HG03342 (cell line): ENCODE measurements around the gene SYTL2.
A peak's percentile ranks its signal among the peaks of the same experiment; 100 is the strongest.
"Not testable (repeated sequence)": the region's sequence is repeated elsewhere in the genome, so short reads cannot be mapped to it uniquely, and the experiment has no call there.

ENCODE experiments used
- ATAC-seq: cut with Tn5 transposase; IDR thresholded peaks from one replicate; pipeline ENCODE4 v1.9.1; 2021; ENCODE audit warnings: mild to moderate bottlenecking, moderate library complexity; ENCODE audit not compliant: unreplicated experiment

Gene SYTL2

DNA sequence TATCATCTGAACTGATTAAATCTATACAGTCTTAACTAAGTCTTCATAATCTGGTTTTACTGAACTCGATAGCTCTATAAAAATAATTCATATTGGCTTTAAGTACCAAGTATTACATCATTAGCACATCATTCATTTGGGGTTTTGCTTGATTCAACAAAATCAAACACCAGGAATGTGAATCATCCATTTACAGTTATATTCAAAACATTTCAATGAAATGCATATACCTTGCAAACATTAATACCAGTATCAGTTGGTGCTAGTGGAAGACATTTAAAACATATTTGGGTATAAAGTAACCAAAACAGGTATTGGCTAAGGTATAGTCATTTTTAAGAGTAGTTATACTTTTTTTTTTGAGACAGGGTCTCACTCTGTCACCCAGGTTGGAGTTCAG is 112.7 kb downstream of the SYTL2 start:
- ATAC-seq: no peak

DNA sequence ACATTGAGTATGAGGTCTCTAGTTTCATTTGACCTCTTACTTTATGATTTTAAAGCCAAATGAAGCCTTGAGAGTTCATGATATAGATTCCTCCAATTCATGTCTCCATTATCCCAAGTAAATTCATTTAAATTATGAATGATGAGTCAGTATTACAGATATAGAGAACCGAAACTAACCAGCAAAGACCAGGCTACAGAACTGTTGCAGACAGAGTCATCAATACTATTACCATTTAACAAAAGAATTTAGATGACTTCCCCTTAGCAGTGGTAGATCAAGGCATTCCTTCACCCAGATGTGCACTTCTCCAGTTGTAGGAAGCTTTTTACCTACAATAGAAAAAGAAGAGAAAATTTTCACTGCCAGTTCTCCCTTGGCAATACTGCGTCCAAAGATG is 113.2 kb downstream of the SYTL2 start:
- no peak for ATAC-seq

DNA sequence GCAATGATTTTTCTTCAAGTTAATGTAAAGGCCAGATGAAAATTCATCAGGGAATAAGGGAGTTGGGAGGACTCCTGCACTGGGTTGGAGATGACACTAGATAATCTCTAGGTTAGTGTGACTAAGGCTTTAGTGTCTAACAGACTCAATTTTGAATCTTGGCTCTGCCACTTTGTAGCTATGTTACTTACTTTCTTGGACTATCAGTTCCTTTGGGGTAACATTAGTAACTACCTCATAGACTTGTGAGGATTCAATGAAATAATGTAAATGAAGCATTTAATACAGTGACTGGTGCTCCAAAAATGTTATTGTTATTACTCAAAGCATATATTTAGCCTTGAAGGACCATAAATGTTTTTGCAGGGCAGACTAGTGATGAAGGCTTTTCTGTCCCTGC is 115.4 kb downstream of the SYTL2 start:
- ATAC-seq: no peak

DNA sequence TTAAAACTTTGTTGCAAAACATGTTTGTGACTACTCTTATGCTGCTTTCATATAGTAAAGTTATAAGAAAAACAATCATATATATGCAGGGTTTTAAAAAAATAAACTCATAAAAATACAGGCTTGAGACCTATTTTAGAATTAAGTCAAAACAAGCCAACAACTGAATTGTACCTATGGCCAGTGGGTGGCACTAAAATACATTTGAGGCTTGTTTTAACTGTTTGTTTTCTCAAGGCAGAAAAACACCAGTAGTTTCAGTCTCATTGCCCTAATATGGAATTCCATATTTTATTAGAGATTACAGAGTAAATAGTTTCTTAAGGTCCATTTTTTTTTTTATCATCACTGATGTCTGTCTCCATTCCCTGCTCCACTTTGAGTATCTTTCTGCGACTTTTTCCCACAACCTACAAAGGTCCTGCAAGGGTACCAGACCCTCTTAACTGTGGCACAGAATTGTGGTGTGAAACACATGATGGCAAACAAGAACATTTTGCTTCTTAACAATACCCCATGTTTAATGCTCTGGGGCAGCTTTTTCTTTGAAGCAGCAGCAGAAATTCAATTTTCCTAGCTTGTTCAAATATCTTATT is 116.5 kb downstream of the SYTL2 start:
- ATAC-seq: peak; percentile 42

DNA sequence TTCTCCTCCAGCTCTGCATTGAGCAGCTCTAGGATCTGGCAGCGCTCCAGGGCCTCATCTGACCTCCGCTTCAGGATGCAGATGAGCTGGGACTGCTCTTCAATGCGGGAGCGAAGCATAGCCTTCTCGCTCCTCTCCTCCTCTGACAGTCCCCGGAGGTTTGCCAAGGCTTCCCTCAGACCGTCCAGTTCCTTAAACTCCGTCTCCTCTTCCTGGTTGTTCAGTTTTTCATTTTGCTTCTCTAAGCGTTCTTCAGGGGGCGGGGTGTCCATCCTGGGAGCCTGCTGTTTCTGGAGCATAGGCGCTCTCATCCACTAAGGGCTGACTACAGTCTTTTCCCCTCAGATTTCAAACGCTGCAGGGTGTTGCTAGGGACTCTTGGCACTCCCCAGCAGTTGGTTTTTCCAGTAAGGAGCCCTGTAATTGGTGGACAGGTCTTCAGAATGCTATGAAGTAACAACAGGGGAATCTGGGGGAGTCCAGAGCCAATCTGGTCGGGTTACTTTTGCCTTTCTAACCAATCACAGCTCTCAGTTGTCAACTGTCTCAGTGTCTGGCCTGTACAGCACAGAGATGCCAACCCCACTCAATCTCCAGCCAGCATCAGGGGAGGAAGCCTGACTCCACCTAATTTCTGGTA is 125.0 kb downstream of the SYTL2 start, which contains the start of gene CCDC89:
Gene CCDC89, minus strand, starts transcription at position 376 of the 640 bp plus-strand sequence. Its CDS starts 65 bp downstream, at position 311.
- ATAC-seq: no peak

DNA sequence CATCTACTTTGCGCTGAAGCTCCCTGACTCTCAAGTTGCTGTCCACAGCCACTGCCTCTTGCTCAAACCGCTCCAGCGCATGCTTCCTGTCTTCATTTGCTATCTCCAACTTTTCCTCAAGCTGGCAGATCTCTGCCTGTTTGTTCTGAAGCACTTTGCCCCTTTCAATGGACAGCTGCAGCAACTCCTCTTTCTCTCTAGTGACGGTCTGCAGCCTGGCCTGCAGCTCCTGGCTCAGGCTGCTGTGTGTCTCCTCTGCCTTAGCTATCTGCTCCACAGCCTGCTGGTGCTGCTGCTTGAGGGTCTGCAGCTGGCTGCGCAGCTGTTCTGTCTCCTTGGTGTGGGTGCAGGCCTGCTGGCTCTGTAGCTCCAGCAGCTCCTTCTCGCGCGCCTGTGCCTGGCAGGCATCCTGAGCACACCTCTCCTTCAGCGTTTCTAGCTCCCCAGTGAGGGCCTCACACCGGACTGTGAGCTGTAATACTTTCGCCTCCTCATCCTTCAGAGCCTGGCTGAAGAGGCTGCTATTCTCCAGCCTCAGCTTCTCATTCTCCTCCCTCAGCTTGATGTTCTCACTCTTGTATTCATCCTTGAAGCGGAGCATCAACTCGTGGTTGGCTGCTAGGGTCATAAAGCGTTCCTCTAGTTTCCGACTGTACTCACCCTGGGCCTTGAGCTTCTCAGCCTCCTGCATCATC is 125.7 kb downstream of the SYTL2 start:
- no peak for ATAC-seq

DNA sequence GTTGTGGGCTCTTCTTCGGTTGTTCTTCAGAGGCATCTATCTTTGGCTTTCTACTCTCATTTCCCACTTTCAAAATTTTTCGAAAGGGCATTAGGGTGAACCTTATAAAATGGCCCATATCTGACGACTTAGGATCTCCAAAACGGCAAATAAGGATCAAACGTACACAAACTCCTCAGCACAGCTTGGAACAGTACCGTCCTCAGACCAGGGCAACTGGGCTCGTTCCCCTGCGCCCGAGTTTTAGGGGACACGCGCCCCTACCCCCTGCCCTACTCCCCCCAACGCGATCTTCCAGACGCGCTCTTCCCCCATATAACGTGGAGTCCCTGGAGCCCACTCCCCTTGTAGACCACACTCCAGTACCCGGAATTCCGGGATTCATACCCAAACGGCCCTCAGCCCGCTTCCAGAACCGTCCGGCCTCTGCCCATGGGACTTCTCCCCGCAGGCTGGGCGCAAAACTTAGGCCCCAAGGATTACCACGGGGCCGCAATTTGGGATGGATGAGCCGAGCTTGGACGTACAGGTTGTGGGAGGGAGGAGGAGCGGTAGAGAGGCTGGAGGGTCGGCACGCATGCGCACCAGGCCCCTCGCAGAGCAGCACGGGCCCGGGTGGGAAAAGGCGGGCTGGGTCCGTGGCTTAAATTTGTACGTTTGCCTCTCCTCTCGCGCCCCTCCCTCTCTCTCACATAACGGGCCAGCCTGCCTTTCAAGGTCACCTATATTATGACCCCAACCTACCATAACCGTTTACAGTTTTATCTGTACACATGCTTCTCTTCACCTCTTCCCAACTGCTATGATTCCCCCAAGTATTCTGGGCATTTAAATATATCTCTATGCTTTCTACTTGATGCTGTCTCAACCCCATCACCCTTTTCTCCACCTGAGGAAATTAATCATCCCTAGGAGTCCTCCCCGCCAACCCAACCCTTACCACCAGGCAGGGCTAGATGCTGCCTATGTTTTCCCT is 128.3 kb downstream of the SYTL2 start:
- ATAC-seq: peak; percentile 85

DNA sequence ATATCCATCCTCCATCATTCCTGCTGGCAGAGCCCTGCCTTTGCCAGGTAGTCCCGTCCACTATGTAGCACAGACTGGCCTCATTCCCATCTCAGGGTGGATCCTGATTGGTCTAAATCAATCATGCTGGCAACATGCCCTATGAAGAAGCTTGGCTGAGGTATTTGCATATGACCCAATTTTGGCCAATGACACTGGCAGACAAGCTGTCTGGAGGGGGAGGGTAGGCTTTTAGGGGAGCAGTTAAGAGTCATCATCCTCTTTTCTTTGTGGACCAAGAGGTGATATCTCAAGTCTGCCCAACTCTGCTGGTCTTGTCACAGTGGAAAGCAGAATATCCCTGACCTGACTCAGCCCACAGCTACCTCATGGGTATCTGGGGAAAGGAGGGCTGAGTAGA is 130.0 kb downstream of the SYTL2 start:
- ATAC-seq: no peak

DNA sequence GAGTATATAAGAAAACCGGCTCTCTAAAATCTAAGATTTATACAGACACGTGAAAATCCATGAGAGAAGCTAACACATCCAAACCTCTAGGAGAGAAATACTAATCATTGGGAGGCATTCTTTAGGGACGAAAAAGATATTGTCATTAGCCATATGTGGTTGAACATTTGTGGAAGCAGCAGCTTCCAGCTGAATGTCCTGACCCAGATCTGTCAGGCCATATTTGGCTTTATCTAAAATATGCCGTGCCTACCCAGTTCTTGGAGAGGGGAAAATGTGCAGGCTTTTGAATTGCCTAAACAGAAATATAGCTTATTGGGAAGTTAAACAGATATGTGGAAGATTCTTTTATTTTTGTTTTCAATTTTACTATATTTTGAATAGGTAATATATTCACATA is 131.4 kb downstream of the SYTL2 start:
- ATAC-seq: no peak

DNA sequence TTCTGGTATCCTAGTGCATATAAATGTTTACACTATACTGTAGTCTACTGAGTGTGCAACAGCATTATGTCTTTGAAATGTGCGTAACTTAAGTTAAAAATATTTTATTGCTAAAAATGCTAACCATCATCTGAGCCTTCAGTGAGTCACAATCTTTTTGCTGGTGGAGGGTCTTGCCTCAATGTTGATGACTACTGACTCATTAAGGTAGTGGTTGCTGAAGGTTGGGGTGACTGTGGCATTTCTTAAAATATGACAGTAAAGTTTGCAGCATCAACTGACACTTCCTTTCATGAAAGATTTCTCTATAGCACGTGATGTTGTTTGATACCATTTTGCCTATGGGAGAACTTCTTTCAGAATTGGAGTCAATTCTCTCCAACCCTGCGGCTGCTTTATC is 137.5 kb downstream of the SYTL2 start:
- ATAC-seq: no peak

DNA sequence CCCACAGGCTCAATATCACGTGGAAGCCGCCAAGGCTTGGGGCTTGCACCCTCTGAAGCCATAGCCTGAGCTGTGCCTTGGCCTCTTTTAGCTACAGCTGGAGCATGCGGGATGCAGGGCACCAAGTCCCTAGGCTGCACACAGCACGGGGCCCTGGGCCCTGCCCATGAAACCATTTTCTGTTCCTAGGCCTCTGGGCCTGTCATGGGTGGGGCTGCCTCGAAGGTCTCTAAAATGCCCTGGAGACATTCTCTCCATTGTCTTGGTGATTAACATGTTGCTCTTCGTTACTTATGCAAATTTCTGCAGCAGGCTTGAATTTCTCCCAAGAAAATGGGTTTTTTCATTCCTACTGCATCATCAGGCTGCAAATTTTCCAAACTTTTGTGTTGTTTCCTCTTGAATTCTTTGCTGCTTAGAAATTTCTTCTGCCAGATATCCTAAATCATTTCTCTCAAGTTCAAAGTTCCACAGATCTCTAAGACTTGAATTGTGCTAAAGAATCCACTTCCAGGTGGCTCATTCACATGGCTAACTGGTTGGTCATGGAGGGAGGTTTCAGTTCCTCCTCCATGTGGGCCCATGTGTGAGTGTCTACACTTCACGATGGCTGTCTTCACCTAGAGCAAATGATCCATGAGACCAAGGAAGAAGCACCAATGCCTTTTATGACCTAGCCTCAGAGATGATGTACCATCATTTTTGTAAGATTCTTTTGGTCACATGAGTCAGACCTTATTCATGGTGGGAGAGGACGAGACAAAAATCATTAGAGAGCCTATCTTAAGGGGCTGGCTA is 138.6 kb downstream of the SYTL2 start:
- ATAC-seq: no peak

DNA sequence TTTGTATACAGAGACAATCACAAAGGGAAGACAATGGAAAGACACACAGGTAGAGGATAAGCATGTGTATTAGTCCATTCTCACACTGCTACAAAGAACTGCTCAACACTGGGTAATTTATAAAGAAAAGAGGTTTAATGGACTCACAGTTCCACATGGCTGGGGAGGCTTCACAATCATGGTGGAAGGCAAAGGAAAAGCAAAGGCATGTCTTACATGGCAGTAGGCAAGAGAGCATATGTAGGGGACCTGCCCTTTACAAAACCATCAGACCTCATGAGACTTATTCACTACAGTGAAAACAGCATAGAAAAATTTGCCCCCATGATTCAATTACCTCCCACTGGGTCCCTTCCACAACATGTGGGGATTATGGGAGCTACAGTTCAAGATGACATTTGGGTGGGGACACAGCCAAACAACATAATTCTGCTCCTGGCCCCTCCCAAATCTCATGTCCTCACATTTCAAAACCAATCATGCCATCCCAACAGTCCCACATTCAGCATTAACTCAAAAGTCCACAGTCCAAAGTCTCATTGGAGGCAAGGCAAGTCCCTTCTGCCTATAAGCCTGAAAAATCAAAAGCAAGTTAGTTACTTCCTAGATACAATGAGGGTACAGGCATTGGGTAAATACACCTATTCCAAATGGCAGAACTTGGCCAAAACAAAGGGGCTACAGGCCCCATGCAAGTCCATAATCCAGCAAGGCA is 139.8 kb downstream of the SYTL2 start:
- not testable (repeated sequence) for ATAC-seq

DNA sequence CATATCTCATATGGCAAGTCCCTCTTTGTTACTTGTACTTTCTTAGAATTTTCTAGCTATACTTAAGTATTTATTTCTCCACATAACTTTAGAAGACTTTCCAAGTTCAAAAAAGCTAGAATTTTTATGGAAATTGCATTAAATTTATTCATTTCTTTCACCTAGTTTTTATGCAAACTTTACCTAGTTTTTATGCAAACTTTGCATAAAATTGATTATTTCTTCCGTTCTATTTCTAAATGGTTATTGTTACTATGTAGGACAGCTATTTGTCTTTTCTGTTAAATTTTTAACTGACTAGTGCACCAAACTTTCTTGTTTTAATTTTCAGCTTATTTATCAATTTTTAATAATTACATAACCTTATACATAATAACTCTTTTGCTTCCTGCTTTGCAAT is 142.8 kb downstream of the SYTL2 start:
- ATAC-seq: no peak

DNA sequence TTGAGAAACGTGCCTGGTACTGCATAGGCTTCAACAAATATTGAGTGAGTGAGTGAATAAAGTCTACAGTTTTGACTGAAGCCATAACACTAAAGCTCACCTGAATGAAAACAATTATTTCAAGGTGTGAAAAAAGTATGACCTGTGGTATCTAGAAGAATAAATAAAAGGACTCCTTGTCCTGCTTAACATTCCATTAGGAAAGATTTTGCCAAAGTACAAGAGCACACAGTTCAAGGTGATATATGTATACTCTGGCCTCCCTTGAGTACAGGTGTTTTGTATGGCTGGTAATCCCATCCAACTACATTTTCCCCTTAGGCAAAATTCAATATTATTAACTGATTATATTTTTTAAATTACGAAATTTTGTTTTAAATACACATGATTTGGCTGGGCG is 144.3 kb downstream of the SYTL2 start:
- ATAC-seq: no peak

DNA sequence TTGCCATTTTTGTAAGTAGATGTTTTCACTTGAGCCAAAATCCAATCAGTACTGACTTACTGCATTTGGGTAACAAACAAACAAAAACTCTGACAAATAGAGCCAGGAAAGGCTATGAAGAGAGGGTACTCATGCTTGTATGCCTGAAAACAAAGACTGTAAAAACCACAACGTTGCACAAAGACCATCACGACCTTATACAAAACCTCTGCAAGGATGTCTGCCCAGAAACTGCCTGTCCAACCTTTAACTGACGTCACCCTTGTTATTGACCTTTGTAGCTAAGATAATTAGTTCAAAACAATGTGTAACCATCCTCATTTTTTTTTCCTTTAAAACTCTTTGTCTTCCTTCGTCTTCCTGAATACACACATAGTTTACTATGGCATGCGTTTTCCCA is 145.2 kb downstream of the SYTL2 start:
- ATAC-seq: no peak

DNA sequence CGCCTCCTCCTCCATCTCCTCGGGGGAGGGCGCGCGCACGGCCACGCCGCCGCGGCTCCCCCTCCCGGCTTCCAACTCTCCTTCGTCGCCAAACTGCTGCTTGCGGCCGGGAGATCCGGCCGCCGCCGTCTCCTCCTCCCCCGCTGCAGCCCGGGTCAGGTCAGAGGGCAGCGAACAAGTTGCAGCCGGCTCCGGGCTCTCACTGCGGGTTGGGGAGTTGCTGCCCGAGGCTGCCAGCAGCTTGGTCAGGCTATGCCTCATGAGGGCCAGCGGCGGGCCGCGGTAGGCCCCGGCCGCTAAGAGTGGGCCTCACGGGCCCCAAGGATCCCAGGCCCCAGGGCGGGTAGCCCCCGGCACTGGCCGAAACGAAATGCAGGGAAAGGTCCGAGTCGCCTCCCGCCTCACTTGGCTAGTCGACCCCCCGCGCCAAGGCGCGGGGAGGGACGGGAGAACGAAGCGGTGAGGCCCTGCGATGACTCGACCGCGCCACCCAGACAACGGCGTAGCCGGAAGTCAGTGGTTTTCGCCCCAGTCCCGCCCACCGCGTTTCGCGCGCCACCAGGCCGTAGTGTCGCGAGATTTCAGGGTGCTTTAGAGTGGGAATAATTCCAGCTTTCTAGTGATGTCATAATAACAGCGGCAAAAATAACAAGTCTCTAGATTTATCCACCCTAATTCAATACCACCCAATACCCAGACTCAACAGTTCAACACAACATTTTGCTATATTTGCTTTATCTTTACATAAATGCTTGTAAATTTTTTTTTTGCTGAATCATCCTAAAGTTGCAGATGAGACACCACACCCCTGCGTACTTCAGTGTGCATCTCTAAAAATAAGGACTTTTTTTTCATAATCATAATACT is 146.1 kb downstream of the SYTL2 start, which contains the start of gene CREBZF:
Gene CREBZF, minus strand, starts transcription at position 515 of the 867 bp plus-strand sequence. Its CDS starts 254 bp downstream, at position 261.
- ATAC-seq: peak; percentile 87

DNA sequence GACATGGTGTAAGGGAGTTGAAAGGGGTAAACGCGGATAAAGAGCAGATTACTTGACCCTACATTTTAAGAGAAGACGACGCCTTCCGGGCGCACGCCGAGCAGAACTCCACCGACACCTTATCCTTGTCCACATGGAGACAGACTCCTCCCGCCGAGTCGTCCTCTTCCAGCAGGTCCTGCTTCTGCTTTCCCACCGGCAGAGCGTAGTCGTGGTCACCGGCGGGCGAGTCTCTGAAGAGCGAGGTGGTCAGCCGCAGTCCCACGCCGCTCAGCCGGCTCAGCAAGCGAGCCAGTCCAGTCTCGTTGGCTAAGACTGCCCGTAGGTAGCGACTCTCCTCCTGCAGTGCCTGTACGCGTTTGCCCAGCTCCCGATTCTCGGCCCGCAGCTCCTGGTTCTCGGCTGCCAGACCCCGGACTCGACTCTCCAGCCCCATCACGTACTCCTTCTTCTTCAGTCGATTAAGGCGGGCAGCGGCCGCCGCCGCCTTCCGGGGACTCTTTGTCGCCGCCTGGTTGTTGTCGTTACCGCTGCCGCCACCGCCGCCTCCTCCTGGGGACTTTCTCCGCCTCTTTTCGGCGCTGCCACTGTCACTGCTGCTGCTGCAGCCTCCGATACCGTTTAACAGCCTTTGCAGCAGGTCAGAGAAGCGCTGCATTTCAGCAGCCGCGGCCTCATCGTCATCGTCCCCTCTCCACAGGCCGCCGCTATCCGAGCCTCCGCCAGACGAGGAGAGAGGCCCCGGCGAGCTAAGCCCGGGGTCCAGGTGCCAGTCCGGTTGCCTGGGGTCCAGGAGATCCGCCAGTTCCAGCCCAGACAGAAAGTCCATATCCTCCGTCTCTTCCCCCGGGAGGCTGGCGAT is 147.0 kb downstream of the SYTL2 start:
- ATAC-seq: peak; percentile 70
